ENCODE measurements around the gene SYT7. TPM values are rescaled to one million over a fixed set of nuclear protein-coding genes. Genes with fewer than 3 reads are reported as not detected.

The SYT7 gene
- total and polyA plus RNA-seq, 4 donors: 1.7 to 10.6 (median 3.8) TPM

- Histone ChIP-seq H3K27ac (ENCODE audit: low read depth in 1 of 2, low read length in 1 of 2) (no peak overlapping the region), H3K36me3 (ENCODE audit: control insufficient read depth in 4 of 4, insufficient read depth in 4 of 4, low read length in 4 of 4) (no peaks in the 10 kb centered on the region), H3K9me3 (ENCODE audit: control insufficient read depth in 4 of 4, insufficient read depth in 3 of 4, low read length in 3 of 4) (peaks cover 0 to 1% (median 0%) of the 10 kb centered on the region in 4 donors), H3K9ac (ENCODE audit: insufficient read depth in 1 of 2, low read length in 2 of 2) (no peak overlapping the region), H3K4me1 (ENCODE audit: control insufficient read depth in 5 of 5, insufficient read depth in 5 of 5, low read length in 5 of 5) (peaks cover 0 to 15% (median 4%) of the 10 kb centered on the region in 5 donors), H3K27me3 (ENCODE audit: control insufficient read depth in 3 of 3, insufficient read depth in 3 of 3, low read length in 2 of 3) (peaks cover 0 to 36% (median 32%) of the 10 kb centered on the region in 3 donors), H3K4me3 (no peak overlapping the region)
- TF ChIP-seq, protein P1, sequence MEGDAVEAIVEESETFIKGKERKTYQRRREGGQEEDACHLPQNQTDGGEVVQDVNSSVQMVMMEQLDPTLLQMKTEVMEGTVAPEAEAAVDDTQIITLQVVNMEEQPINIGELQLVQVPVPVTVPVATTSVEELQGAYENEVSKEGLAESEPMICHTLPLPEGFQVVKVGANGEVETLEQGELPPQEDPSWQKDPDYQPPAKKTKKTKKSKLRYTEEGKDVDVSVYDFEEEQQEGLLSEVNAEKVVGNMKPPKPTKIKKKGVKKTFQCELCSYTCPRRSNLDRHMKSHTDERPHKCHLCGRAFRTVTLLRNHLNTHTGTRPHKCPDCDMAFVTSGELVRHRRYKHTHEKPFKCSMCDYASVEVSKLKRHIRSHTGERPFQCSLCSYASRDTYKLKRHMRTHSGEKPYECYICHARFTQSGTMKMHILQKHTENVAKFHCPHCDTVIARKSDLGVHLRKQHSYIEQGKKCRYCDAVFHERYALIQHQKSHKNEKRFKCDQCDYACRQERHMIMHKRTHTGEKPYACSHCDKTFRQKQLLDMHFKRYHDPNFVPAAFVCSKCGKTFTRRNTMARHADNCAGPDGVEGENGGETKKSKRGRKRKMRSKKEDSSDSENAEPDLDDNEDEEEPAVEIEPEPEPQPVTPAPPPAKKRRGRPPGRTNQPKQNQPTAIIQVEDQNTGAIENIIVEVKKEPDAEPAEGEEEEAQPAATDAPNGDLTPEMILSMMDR (IDR thresholded peaks at IDR 0.05; ENCODE audit: control extremely low read depth, extremely low read depth): no peak
- DNase-seq: no peak
- no peak for ATAC-seq (ENCODE audit: insufficient read depth, low FRiP score)
- 56 to 65% methylated on average over 13 of the region's 13 CpGs for WGBS, 2 donors
Measured at GRCh38 chr11:61554172-61554988, 26.5 kb downstream of the SYT7 start.

- Histone ChIP-seq H3K9me3 (ENCODE audit: control insufficient read depth in 4 of 4, insufficient read depth in 3 of 4, low read length in 3 of 4) (peaks cover 0 to 1% (median 0%) of the 10 kb centered on the region in 4 donors), H3K9ac (ENCODE audit: insufficient read depth in 1 of 2, low read length in 2 of 2) (no peak overlapping the region), H3K4me3 (no peak overlapping the region), H3K36me3 (ENCODE audit: control insufficient read depth in 4 of 4, insufficient read depth in 4 of 4, low read length in 4 of 4) (no peaks in the 10 kb centered on the region), H3K27ac (ENCODE audit: low read depth in 1 of 2, low read length in 1 of 2) (no peak overlapping the region), H3K4me1 (ENCODE audit: control insufficient read depth in 5 of 5, insufficient read depth in 5 of 5, low read length in 5 of 5) (peaks cover 0 to 15% (median 4%) of the 10 kb centered on the region in 5 donors), H3K27me3 (ENCODE audit: control insufficient read depth in 3 of 3, insufficient read depth in 3 of 3, low read length in 2 of 3) (peaks cover 0 to 36% (median 32%) of the 10 kb centered on the region in 3 donors)
- ATAC-seq (ENCODE audit: insufficient read depth, low FRiP score) (no peak), DNase-seq (peak; percentile 53 to 73 (median 64))
- WGBS, 2 donors: 46 to 56% methylated on average over 15 of the region's 15 CpGs
- TF ChIP-seq, protein P1 (IDR thresholded peaks at IDR 0.05; ENCODE audit: control extremely low read depth, extremely low read depth): no peak
Measured at GRCh38 chr11:61553373-61554171, 27.3 kb downstream of the SYT7 start.

- Histone ChIP-seq H3K36me3 (ENCODE audit: control insufficient read depth in 4 of 4, insufficient read depth in 4 of 4, low read length in 4 of 4) (no peaks in the 10 kb centered on the region), H3K9ac (ENCODE audit: insufficient read depth in 1 of 2, low read length in 2 of 2) (no peak overlapping the region), H3K9me3 (ENCODE audit: control insufficient read depth in 4 of 4, insufficient read depth in 3 of 4, low read length in 3 of 4) (peaks cover 0 to 1% (median 0%) of the 10 kb centered on the region in 4 donors), H3K27me3 (ENCODE audit: control insufficient read depth in 3 of 3, insufficient read depth in 3 of 3, low read length in 2 of 3) (peaks cover 0 to 31% (median 30%) of the 10 kb centered on the region in 3 donors), H3K4me3 (no peak overlapping the region), H3K4me1 (ENCODE audit: control insufficient read depth in 5 of 5, insufficient read depth in 5 of 5, low read length in 5 of 5) (peaks cover 0 to 15% (median 4%) of the 10 kb centered on the region in 5 donors), H3K27ac (ENCODE audit: low read depth in 1 of 2, low read length in 1 of 2) (peak overlapping the region in 1 of 2 donors; percentile 94)
- TF ChIP-seq, protein P1 (IDR thresholded peaks at IDR 0.05; ENCODE audit: control extremely low read depth, extremely low read depth): no peak
- ATAC-seq (ENCODE audit: insufficient read depth, low FRiP score): no peak
- 65 to 76% methylated on average over 13 of the region's 13 CpGs for WGBS, 2 donors
- DNase-seq: no peak
Measured at GRCh38 chr11:61552108-61552635, 28.7 kb downstream of the SYT7 start.
